ENCODE data around the gene ALOXE3.
"Not testable (repeated sequence)": the region's sequence is repeated elsewhere in the genome, so short reads cannot be mapped to it uniquely, and the experiment has no call there.

Gene ALOXE3

DNA sequence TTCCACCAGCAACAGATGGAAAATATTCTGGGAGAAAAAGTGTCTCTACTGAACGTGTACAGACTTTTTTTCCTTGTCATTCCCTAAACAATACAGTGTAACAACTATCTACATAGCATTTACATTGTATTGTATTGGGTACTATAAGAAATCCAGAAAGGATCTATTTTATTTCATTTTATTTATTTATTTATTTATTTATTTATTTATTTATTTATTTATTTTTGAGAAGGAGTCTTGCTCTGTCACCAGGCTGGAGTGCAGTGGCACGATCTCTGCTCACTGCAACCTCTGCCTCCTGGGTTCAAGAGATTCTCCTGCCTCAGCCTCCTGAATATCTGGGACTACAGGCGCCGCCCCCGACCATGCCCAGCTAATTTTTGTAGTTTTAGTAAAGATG lies 40.4 kb downstream of the ALOXE3 start:
- not testable (repeated sequence) for H3K4me3 ChIP-seq (ENCODE audit: low read depth, low read length); DNase-seq (ENCODE audit: low read depth)

DNA sequence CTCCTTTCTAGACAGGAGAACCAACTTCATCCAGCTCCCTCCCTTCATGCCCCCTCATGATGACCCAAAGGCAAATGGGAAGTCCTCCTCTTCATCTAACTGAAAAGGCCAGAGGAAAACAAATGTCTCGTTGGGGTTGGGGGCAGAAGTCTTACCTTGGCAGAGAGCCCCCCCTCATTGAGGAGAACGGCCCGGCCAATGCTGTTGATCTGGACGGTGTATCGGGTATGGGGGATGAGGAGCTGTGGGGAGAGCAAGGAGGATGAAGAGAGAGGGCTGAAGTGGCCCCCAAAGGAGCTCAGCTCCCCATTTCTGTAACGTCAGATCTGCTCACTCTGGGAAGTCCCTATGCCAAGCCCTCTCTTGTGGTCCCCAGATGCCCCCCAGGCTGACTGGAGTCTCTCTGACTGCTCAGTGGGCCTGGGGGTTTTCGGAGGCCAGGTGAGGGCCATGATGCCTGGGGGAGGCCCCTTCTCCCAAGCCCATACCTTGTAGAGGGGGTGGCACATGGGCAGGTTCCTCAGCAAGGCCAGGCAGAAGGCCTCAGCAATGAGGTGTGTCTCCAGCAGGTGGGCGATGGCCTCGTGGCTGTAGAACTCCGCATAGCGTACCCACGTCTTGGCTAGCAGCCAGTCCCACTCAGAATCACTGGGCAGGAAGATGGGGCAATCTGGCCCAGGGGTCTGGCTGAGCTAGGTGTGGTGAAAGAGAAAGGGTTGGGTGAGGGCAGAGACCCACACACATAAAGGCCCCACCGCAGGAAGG lies 41.6 kb downstream of the ALOXE3 start:
- H3K4me3 ChIP-seq (ENCODE audit: low read depth, low read length), result no peak overlapping the region
- DNase-seq (ENCODE audit: low read depth), result no peak

DNA sequence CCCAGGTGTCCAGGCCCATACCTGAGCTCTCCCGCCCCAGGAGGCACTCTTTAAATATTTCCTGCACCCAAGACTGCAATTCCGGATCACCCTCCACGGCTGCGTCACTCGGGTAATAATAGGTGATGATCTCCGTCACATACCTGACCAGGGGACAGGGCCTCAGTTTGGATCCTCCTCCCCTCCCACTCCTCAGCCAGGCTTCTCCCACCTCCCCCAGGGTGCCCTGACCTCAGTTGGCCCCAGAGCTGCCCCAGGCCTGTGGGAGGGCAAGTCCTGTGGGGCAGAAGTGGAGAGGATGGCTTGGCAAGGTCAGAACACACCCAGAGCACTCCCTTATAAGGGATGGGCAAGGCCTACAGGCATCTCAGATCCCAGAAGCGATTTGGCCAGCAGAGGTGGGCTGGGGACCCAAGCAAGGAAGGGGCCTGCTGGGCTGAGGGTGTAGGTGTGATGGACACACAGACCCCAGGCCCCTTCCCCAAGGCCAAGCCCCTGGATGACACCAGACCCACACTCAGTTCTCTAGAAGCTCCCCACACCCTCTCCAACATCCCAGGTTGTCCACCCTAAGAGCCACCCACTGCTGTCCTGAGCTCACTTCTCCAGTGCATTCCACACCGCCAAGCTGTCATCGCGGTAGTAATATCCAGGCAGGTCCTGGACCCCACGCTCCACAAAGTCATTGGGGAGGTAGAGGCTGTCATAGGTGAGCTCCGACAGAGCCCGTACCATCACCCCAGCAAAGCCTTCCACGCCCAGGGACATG lies 42.6 kb downstream of the ALOXE3 start:
- no peak for DNase-seq (ENCODE audit: low read depth)
- no peak overlapping the region for H3K4me3 ChIP-seq (ENCODE audit: low read depth, low read length)

DNA sequence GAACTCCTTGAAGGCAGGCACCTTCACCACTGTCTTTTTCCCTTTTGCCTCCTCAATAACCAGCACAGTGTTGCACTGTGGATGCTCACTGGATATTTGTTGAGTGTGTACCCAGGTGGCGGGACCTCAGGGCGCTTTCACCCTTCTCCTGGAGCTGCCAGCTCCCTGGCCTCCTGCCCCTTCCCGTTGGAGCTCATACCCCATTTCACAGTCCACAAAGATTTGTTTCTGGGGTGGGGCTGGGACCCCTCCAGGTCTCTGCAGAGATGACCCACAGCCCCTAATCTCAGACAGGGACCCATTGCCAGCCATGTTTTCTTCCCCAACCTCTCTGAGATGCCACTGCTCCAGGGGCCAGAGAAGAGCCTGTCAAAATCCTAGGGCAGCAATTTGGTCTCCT lies 43.2 kb downstream of the ALOXE3 start:
- no peak for DNase-seq (ENCODE audit: low read depth)
- no peak overlapping the region for H3K4me3 ChIP-seq (ENCODE audit: low read depth, low read length)

DNA sequence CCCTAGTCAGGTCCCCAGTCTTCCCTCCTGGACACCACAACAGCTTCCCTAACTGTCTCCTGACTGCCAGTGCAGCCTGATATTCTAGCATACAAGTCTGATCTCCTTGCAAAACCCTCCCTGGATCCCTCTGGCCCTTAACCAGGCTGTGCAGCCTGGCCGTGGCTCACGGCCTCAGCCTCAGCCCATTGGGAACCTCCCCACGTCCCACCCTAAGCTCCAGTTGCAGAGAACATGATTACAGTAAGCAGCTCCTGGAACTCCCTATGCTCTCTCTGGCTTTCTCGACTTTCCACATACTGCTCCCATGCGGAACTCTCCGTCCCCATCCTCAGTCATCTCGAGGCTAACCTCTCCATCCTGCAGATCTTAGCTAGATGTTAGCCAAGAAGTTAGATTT lies 43.8 kb downstream of the ALOXE3 start:
- no peak for DNase-seq (ENCODE audit: low read depth)
- H3K4me3 ChIP-seq (ENCODE audit: low read depth, low read length), result no peak overlapping the region

DNA sequence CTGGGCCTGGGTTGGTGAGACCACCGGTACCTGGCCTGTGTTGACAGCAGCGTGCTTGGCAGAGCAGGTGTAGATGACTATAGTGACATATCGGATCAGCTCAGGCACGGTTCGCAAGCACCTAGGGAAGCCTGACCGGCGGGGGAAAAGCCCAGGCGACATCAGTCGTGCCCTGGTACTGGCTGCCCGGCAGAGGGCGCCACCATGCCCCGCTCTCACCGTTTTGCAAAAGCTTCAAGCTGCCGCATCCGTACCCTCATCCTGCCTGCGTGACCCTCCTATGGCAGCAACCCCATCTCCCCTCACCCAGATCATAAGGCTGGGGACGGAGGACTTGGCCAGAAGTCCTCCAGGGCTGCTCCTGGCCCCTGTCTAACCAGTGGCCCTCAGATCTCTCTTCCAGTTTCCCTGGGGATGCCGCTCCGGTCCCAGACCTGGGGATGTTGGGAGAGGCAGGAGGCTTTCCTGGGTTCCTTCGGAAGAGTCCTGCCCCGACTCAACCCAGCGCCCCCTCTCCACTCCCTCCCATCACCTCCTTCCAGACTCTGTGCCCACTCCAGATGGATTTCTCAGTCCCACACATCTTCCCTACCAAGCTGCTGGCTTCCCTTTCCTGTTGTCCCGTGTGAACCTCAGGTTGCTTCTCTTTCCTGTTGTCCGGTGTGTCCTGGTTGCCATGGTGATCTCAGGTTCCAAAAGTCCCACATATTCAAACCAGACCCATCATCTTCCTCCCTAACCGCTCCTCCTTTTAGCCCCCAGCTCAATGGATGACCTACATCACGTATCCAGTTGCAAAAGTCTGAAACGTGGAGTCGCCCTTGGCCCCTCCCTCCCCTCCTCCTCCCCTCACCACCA lies 44.5 kb downstream of the ALOXE3 start:
- H3K4me3 ChIP-seq (ENCODE audit: low read depth, low read length), result no peak overlapping the region
- DNase-seq (ENCODE audit: low read depth), result no peak

DNA sequence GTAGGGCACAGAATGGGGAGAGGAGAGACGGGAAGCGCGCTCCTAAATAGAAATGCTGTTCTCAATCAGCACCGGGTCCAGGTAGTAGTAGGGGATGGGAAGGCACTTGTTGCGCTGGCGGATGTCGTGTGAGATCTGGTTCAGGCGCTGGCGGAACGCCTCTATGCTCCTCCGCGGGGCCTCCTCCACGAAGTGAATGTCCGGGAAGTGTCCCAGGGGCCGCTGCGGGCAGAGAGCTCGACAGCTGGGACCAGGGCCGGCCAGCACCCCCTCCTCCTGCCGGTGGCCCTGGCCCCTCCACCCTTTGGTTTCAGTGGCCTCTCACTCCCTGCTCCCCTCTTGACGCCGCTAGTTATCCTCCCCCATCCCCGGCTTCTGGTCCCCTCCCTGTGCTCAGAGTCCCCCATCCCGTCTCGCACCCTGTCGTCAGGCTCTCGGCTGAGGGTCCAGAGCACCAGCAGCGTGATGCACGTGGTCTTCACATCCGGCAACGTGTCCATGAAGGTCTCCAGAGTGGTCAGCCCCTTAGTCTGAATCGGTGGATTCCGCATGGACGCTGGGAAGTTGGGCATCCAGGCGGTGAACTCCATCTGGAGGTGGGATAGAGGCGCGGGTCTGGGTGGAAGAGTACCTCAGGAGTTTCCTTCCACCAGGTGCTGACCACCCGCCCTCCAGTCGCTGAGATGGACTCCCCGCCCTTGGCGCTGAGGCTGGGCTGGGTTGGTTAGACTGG lies 45.4 kb downstream of the ALOXE3 start:
- no peak overlapping the region for H3K4me3 ChIP-seq (ENCODE audit: low read depth, low read length)

DNA sequence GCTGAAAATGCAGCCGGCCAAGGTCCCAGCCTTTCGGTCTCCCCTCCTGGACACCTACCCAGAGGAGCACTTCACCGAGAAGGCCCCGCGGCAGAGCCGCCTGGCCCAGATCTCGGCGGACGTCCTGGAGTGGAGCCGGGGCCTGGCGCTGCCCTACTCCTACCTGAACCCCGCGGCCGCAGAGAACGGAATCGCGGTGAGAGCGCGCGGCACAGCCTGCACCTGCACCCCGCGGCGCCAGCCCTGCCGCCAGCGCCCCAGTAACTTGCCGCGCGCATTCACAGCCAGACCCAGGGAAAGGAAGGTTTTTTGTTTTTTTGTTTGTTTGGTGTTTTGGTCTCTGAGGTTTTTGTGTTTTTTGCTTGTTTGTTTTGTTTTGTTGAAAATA lies 46.0 kb downstream of the ALOXE3 start:
- H3K4me3 ChIP-seq (ENCODE audit: low read depth, low read length), result no peak overlapping the region
- DNase-seq (ENCODE audit: low read depth), result no peak

More for the DNA sequence above, 45.4 kb downstream of the ALOXE3 start:
- DNase-seq (ENCODE audit: low read depth), result no peak

DNA sequence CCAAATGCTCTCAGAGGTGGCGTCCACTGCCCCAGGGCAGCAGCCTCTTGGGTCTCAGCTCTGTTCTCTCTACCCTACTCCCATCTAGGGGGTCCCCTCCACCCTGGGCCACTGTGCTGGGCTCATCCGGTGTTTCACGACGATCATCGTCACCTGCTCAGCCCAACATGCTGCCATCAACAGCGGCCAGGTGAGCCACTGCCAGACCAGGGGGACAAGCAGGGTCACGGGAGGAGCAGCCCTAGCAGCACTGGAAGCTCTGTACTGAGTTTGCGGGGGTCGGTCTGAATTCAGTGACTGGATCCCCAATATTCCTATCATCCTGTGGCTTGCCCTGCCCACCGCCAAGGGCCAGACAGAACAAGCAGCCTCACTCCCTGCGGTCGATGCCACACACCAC lies 46.8 kb downstream of the ALOXE3 start:
- DNase-seq (ENCODE audit: low read depth), result no peak
- no peak overlapping the region for H3K4me3 ChIP-seq (ENCODE audit: low read depth, low read length)

DNA sequence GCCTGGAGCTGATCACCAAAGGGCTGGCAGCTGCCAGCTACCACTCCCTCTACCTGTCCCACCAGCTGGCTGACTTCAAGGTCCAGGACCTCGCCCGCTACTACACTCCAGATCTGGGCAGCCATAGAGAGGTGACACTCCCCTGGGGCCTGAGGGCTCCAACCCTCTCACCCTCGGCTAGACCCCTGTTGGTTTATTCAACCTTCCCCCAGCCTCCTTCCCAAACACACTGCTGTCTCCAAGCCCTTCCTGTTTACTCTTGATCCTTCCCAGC lies 48.8 kb downstream of the ALOXE3 start:
- no peak for DNase-seq (ENCODE audit: low read depth)
- no peak overlapping the region for H3K4me3 ChIP-seq (ENCODE audit: low read depth, low read length)

DNA sequence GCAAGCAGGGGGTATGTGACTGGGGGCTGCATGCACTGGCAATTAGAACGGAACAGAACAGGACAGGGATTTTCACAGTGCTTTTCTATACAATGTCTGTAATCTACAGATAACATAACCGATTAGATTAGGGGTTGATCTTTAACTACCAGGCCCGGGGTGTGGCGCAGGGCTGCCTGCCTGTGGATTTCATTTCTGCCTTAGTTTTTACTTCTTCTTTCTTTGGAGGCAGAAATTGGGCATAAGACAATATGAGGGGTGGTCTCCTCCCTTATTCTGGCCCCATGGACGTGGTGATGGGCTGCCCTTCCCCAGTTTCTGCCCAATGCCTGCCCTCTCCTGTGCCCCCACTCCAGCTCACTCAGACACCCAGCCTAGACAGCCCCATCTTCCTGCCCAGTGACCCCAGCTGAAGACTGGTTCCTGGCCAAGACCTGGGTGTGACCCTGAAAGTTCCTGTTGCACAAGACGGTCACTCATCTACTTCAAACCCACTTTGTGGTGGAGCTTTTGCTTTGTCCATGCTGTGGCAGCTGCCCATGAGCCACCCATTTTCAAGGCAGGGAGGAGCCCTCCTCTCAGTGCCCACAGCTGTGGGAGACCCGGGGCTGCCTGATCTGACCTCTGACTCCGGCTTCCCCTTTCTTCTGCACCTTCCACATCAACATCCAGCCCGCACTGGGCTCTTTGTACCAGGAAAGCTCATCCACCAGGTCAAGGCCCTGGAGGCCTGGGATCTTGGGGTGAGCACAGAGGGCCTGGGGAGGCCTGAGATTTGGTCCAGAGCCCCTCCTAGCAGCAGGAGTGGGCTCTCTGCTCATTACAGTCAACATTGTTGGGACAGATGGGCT lies 49.4 kb downstream of the ALOXE3 start:
- no peak for DNase-seq (ENCODE audit: low read depth)
- H3K4me3 ChIP-seq (ENCODE audit: low read depth, low read length), result no peak overlapping the region

DNA sequence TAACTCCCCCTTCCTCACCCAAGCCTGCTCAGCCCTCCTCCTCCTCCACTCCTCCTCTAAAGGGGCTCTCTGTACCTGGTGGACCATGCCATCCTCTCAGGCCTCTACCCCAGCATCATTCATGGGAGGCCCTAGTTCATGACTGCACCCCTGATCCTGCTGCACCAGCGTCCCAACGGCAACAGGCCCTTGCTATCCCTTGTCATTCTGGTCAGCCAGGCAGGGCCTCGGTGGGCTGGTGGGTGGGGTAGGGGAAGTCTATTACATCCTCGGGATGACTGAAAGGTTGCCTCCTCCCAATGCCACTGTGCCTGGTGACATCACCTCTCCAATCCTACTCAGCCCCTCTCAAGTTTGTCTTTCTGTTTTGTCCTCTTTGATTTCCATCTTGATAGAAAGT lies 50.5 kb downstream of the ALOXE3 start:
- H3K4me3 ChIP-seq (ENCODE audit: low read depth, low read length), result no peak overlapping the region
- no peak for DNase-seq (ENCODE audit: low read depth)

DNA sequence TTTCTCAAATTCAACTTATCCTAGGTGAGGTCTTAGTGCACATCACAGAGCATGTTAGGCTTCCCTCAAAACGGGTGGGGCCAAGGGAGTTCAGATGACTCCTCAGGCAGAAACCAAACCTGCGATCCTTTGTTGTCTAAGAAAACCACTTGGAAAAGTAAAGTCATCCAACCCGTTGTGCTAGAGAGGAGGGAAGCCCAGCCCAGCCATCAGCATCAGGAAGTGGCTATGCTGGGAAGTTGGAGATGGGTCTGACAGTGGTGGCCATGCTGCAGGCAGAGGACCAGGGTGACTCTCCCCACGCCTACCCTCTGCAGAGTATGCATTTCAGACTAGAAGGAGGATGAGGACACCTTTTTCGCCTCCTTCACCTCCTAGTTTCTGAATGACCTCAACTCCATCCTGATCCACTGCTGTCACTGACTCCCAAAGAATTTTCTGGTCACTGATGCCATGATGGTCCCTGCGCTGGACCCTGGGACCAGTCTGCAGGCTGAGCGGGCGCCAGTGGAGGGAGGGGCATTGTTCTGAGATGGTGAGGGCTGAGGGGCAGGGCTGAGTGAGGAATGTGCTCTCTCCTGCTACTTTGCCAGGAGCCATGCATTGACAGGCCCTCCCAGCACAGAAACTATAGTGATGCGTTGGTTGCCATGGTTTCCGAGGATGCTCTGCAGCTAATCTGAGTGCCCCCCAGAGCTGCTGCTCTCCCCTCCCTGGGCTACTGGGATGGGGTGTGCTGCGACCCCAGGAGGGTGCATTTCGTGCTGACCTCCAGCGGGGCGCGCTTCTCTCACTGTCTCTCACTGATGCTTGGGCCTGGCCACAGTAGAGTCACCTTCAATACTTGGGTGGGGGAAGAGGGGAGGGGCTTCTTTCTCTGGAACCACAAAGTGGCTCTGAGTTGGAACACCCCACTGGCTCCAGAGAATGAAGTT lies 51.2 kb downstream of the ALOXE3 start:
- no peak overlapping the region for H3K4me3 ChIP-seq (ENCODE audit: low read depth, low read length)
- no peak for DNase-seq (ENCODE audit: low read depth)

DNA sequence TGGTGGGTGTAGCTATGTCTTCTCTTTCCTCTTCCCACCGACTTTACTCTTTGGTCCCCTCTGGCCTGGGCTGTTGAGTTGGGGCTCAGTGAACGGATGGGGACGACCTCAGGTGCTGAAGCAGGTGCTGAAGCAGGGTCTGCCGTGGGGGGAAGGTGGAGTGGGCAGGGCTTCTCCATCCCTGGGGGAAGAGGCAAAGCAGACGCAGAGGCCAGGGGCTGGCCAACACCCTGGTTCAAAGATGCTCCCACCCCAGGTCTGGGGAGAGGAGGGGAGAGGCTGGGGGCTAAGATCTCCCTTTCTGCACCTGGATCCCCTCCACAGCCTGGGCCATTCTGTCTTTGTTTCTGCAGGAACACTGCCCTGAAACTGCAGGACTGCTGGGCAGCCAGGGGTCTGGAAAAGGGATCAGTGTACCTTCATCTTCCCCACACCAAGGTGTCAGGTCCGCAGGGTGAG lies 53.7 kb downstream of the ALOXE3 start:
- H3K4me3 ChIP-seq (ENCODE audit: low read depth, low read length), result no peak overlapping the region
- DNase-seq (ENCODE audit: low read depth), result no peak

DNA sequence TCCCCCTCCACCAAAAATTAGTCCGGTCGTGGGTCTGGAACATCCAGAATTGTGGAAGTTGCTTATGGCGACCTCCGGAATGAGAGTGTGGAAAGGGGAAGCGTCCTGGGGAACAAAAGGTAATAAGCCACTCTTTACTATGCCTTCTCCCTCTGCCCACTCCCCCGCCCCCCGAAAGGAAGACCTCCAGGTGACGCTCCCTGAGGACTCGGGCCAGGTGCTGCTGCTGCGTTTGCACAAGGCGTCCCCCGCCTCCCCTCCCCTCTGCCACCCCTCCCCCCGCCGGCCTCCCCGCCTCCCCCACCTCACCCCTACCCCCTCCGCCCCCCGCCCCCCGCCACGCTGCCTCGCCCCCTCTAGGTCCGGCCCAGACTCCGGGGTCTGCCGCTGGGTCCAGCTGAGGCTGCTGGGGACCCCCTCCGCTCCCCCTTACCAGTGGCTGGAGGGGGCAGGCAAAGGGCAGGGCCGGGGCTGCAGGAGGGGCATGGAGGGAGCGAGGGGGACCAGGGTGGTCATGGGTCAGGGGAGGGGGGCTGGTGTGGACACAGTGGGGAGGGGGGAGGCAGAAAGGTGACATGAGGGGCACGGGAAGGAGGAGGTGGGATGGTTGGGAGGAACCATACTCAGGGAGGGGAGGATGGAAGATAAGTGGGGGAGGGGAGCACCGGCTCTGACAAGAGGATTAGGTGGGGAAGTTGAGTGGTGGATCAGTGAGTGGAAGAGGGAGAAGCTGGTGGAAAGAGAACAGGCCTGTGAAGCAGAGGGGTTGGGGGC lies 54.4 kb downstream of the ALOXE3 start:
- no peak overlapping the region for H3K4me3 ChIP-seq (ENCODE audit: low read depth, low read length)
- DNase-seq (ENCODE audit: low read depth), result no peak

DNA sequence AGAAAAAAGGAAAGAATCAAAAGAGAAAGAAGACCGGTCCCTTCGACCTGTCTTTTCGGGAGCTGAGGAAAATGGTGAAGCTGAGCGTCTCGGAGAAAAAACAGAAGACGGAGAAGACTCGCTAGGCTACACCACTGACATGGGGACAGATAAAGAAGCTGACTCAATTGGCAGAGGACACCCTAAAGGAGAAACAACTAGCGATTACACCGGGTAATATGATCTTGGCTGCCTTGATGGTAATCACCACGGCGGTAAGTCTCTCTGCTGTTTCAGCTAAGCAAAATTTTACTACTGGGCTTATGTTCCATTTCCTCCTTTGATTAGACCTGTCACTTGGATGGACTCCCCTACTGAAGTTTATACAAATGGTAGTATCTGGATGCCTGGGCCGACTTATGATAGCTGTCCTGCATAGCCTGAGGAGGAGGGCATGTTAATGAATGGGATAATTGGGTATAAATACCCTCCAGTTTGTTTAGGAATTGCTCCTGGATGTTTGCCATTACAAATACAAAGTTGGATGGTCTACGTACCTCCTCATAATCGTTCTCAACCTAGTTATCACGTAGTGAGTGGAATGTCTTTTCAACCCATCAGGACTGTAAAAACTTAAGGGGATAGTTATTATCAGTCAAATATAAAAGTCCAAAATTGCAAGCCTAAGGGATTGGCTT lies 55.4 kb downstream of the ALOXE3 start:
- DNase-seq (ENCODE audit: low read depth), result no peak

DNA sequence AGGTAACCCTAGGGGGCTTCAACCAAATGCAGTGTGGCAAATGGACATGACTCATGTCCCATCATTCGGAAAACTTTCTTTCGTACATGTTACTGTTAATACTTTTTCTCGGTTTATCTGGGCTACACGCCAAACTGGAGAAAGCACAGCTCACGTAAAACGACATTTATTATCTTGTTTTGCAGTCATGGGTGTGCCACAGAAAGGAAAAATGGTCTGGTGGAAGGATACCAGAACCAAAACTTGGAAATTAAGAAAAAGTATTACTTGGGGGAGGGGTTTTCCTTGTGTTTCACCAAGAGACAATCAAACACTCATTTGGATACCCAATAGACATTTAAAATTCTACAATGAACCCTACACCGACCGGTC lies 55.9 kb downstream of the ALOXE3 start:
- peak overlapping the region; percentile 15 for H3K4me3 ChIP-seq (ENCODE audit: low read depth, low read length)
- DNase-seq (ENCODE audit: low read depth), result no peak

More for the DNA sequence above, 55.4 kb downstream of the ALOXE3 start:
- H3K4me3 ChIP-seq (ENCODE audit: low read depth, low read length), result peak overlapping the region; percentile 15
